Ovary (tissue), 9 donors: Measurements from ENCODE around the gene YY1. TPM values are rescaled to one million over a fixed set of nuclear protein-coding genes. Genes with fewer than 3 reads are reported as not detected.

Experiments used
- DNase-seq, 5 donors: peaks; one replicate each; pipeline ENCODE4 v3.0.0-alpha.2; 2019 to 2020
- H3K27ac ChIP-seq, 2 donors: fragments of 200-600 bp; one replicate each; pipeline versions ENCODE4 v1.5.1 to v1.8.0; 2019 to 2022
- H3K27me3 ChIP-seq: fragments of 200-600 bp; one replicate; pipeline ENCODE4 v1.8.0; 2022
- H3K36me3 ChIP-seq: fragments of 200-600 bp; sonication (generic); one replicate; pipeline ENCODE4 v1.5.1; 2019
- H3K4me1 ChIP-seq: one replicate; pipeline ENCODE4 v1.8.1; 2013; ENCODE audit warnings: mild to moderate bottlenecking, moderate library complexity; ENCODE audit not compliant: insufficient read depth
- H3K4me3 ChIP-seq: fragments of 200-600 bp; sonication (generic); one replicate; pipeline ENCODE4 v1.5.1; 2017
- H3K9me3 ChIP-seq, 2 donors: fragments of 200-600 bp in 1 of 2; sonication (generic) in 1 of 2; one replicate each; pipeline versions ENCODE4 v1.5.1 to v1.8.1; 2013 to 2019; ENCODE audit warnings: mild to moderate bottlenecking in 1 of 2, moderate library complexity in 1 of 2
- EP300 ChIP-seq: sonication (generic); formaldehyde crosslinking; IDR thresholded peaks from one replicate; pipeline ENCODE4 v1.6.1; 2017; ENCODE audit warnings: antibody characterized with exemption
- POLR2A ChIP-seq: fragments of 450-650 bp; IDR thresholded peaks from one replicate; pipeline ENCODE4 v1.6.1; 2017; ENCODE audit warnings: antibody characterized with exemption, mild to moderate bottlenecking, moderate library complexity
- WGBS, 3 donors: extraction: QIAGEN DNeasy Blood & Tissue Kit in 1 of 3; methylation state at CpG; one replicate each; pipeline versions ENCODE4 v1.1.5 to v1.1.7; 2013 to 2017; 5-methylcytosine and 5-hydroxymethylcytosine counted together
- intact Hi-C, 4 donors: fragments of 100-400 bp; cut with DNase I; formaldehyde crosslinking; loops; one replicate each; pipeline versions ENCODE4 v1.11.0 to v1.15.1; 2022 to 2023
- polyA plus RNA-seq, 2 donors: library from polyadenylated mRNA; stranded (reverse); fragments of 200-250 nt in 1 of 2; fragments of 350-450 nt in 1 of 2; fragmentation: Illumina TruSeq in 1 of 2; extraction: RNeasy Lipid Tissue Mini Kit (QIAGEN cat#74804) in 1 of 2; gene quantifications; one replicate each; pipeline ENCODE4 v1.2.3, GENCODE V29; 2013 to 2014
- total RNA-seq, 7 donors: library from RNA; depleted of rRNA in 2 of 7; stranded (reverse); fragments of >200 nt in 2 of 7; fragmentation: NEBNext Ultra II Directional in 3 of 7; extraction: Animal tissue kit (Norgen Biotek cat#: 25700) in 3 of 7; gene quantifications; one replicate each; pipeline versions ENCODE4 v1.1.0 to v1.2.4, GENCODE V29; 2016 to 2023
- TF ChIP-seq, protein P1 (sequence below), 3 donors: fragments of 450-650 bp in 2 of 3; fragments of 200-600 bp in 1 of 3; IDR thresholded peaks; one replicate each; pipeline versions ENCODE4 v1.5.1 to v1.8.0; 2016 to 2022; ENCODE audit warnings: antibody characterized with exemption in 3 of 3, mild to moderate bottlenecking in 1 of 3
- donor health status: DM: no; HTN: no; CAD: no; lungs with moderate emphysema.
- donor health status: DM: no; HTN: no; CAD: no.
- donor health status: Bipolar disorder and iron deficiency.
- donor health status: DM: yes; HTN: yes; CAD: no.
- donor health status: DM: no; HTN: no; CAD: no.
- donor health status: DM: yes; HTN: yes; CAD: no.

YY1 gene
- total and polyA plus RNA-seq, 9 donors, result 24.1 to 75.8 (median 58.1) TPM

DNA sequence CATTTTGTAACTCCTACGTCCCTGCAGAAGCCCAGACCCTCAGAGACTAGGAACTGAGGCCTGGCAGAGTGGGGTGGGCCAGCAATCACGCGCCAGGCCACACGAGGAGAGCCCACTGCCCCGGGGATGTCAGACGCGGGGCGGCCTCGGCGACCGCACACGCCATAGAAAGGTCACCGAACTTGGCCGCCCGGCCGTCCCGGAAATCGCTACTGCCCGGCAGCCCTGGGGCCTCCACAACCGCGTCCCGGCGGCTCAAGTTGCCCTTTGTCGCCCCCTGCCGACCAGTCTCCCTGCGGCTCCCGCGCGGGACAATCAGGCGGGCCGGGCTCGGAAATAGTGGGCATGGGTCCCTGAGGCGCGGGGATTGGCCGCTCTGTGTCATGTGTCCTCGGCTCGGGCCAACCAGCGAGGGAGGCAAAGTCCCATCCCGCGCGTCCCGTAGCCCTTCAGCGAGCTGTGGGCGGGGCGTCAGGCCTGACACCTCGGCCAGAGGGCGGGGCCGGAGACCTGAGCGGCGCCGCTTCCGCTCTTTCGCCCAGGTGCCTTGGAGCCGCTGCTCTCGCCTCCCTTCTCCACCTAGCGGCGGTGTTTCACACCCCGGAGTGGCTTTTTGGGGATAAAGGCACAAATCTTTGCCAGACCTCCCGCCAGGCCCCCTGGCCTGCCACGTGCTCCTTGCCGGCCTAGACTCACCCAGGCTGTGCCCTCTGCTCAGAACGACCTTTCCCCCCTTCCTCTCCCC is 46.1 kb upstream of the YY1 start:
- intact Hi-C loops, result loop anchor here (10.0 kb wide), 2 partner anchors 208 to 218 kb away; no protein-coding TSS in a partner anchor
- Histone ChIP-seq H3K4me3 (peak overlapping the region; percentile 38), H3K27ac (peak overlapping the region; percentile 78 to 88), H3K9me3 (no peaks in the 10 kb centered on the region), H3K36me3 (no peaks in the 10 kb centered on the region), H3K27me3 (no peaks in the 10 kb centered on the region), H3K4me1 (no peaks in the 10 kb centered on the region)
- 1 to 2% (median 2%) methylated on average over 43 to 62 of the region's 62 CpGs for WGBS, 3 donors
- TF ChIP-seq, protein P1, sequence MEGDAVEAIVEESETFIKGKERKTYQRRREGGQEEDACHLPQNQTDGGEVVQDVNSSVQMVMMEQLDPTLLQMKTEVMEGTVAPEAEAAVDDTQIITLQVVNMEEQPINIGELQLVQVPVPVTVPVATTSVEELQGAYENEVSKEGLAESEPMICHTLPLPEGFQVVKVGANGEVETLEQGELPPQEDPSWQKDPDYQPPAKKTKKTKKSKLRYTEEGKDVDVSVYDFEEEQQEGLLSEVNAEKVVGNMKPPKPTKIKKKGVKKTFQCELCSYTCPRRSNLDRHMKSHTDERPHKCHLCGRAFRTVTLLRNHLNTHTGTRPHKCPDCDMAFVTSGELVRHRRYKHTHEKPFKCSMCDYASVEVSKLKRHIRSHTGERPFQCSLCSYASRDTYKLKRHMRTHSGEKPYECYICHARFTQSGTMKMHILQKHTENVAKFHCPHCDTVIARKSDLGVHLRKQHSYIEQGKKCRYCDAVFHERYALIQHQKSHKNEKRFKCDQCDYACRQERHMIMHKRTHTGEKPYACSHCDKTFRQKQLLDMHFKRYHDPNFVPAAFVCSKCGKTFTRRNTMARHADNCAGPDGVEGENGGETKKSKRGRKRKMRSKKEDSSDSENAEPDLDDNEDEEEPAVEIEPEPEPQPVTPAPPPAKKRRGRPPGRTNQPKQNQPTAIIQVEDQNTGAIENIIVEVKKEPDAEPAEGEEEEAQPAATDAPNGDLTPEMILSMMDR (IDR thresholded peaks at IDR 0.05), result peak; percentile 92 to 97 (median 93)
- peak; percentile 47 for TF ChIP-seq POLR2A
- TF ChIP-seq EP300, result no peak
- peak; percentile 99 to 100 (median 99) for DNase-seq

DNA sequence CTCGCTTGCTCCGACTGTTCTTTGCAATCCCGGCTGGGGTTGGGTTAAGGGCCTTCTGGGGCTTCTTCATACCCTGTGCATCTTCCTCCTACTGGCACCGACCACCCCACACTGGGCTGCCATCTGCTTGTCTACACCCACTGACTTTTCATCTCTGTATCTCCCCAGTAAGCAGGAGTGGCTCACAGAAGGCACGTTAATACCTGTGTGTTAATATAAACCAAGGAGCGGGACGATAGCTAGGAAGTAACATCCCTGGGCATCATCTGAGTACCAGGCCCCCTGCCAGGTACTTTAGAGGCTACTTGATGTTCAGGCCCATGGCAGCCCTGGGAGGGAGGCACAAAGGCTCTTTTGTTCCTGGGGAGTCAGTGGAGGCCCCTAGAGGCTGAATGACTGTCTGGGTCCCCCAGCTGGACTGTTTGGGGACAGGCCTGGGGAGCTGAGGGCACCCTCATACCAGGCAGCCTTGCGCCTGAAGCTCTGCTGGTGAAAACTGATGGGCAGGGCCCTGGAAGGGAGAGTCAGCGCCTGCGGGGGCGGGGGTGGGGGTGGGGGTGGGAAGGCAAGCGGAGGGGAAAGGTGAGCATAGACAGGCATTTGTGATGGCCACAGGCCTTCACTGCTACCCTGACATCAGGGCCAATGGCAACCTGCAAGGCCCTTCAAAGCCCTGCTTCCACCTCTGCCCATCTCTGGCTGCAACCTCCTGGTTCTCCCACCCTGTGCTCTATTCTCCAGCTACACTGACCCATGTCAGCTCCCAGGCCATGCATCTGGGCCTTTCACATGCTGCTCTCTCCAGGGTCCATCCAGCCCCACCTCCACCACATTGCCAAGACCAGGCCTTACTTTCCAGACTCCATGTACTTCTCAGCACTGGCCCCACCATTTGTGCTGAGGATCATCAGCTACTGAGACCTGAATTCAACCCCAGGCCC is 45.3 kb upstream of the YY1 start:
- 59 to 68% (median 60%) methylated on average over 12 of the region's 12 CpGs for WGBS, 3 donors
- H3K4me1 ChIP-seq, result no peaks in the 10 kb centered on the region
- intact Hi-C loops, result loop anchor here (10.0 kb wide), 2 partner anchors 209 to 219 kb away; no protein-coding TSS in a partner anchor
- H3K36me3 ChIP-seq, result no peaks in the 10 kb centered on the region
- TF ChIP-seq POLR2A (no peak), EP300 (no peak)
- TF ChIP-seq, protein P1 (IDR thresholded peaks at IDR 0.05), result no peak
- peak overlapping the region; percentile 55 to 88 for H3K27ac ChIP-seq
- no peaks in the 10 kb centered on the region for H3K27me3 ChIP-seq
- no peaks in the 10 kb centered on the region for H3K9me3 ChIP-seq
- DNase-seq, result peak in 3 of 5 donors; percentile 37 to 44 (median 43)
- peak overlapping the region; percentile 38 for H3K4me3 ChIP-seq

DNA sequence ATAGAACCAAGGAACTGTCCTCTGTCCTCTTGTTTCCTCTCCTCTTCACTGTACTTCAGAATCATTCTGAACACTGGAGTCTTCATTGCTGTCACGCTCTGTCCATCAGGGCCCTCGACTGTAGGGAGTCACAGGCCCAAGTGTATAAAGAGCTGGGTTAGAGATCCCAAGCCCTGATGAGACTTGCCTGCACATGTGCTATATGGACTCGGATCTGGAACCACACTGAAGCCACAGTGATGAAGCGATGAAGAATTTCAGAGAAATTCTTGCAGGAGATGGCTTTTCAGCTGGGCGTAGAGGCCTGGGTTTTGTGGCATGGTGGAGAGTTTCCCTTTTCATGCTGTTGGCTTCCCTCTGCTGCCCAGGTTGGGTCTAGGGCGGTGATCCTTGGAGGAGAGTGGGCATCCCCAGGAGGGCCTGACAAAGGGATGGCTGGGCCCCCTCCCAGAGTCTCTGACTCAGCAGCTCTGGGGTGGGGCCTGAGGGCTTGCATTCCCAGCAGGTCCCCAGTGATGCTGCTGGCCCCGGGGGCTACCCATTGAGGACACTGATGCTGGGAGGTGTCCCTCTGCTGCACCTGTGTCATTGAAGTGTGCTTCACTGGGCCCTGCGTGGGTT is 39.6 kb upstream of the YY1 start:
- Histone ChIP-seq H3K27me3 (no peaks in the 10 kb centered on the region), H3K4me3 (no peak overlapping the region), H3K27ac (no peak overlapping the region), H3K4me1 (no peaks in the 10 kb centered on the region), H3K36me3 (no peaks in the 10 kb centered on the region), H3K9me3 (no peaks in the 10 kb centered on the region)
- no peak for DNase-seq
- TF ChIP-seq, protein P1 (IDR thresholded peaks at IDR 0.05), result no peak
- TF ChIP-seq POLR2A, result no peak
- TF ChIP-seq EP300, result no peak
- 89 to 94% (median 90%) methylated on average over 8 of the region's 8 CpGs for WGBS, 3 donors
- intact Hi-C loops, result loop anchor here (10.0 kb wide), 2 partner anchors 215 to 225 kb away; no protein-coding TSS in a partner anchor

DNA sequence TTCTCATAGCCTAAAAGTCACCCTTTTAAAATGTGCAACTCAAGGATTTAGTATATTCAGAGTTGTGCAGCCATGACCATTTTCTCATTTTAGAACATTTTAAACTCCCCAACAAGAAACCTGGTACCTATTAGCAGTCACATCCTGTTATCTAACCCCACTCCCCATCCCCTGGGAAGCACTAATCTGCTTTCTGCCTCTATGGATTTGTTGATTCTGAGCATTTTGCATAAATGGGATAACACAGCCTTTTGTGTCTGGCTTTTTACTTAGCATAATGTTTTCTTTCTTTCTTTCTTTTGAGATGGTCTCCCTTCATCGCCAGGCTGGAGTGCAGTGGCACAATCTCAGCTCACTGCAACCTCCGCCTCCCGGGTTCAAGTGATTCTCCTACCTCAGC is 38.6 kb upstream of the YY1 start:
- no peaks in the 10 kb centered on the region for H3K9me3 ChIP-seq
- no peak overlapping the region for H3K4me3 ChIP-seq
- no peaks in the 10 kb centered on the region for H3K27me3 ChIP-seq
- no peaks in the 10 kb centered on the region for H3K4me1 ChIP-seq
- no peaks in the 10 kb centered on the region for H3K36me3 ChIP-seq
- 86 to 92% (median 91%) methylated on average over 3 of the region's 3 CpGs for WGBS, 3 donors
- no peak for DNase-seq
- intact Hi-C loops, result no loop called here
- H3K27ac ChIP-seq, result no peak overlapping the region
- TF ChIP-seq, protein P1 (IDR thresholded peaks at IDR 0.05), result no peak
